SK-N-SH (cell line): ENCODE data around the gene SYCN.

Source experiments
- CTCF ChIP-seq: fragments of 200-600 bp; sonication (generic); IDR thresholded peaks from 2 replicates; pipeline ENCODE4 v1.6.1; 2017; ENCODE audit warnings: antibody characterized with exemption, mild to moderate bottlenecking, moderate library complexity
- FOSL2 ChIP-seq: IDR thresholded peaks from 2 replicates; pipeline ENCODE4 v1.4.0; 2012; ENCODE audit warnings: low read depth, mild to moderate bottlenecking, moderate library complexity, borderline replicate concordance
- GABPA ChIP-seq: IDR thresholded peaks from 2 replicates; pipeline ENCODE4 v1.4.0; 2012; ENCODE audit warnings: low read depth, mild to moderate bottlenecking
- JUND ChIP-seq: IDR thresholded peaks from 2 replicates; pipeline ENCODE4 v1.4.0; 2012
- MXI1 ChIP-seq: IDR thresholded peaks from 2 replicates; pipeline ENCODE4 v1.6.1; 2012; ENCODE audit warnings: mild to moderate bottlenecking, low read depth, low read length, improper control_type of control experiment
- POLR2AphosphoS5 ChIP-seq: IDR thresholded peaks from 2 replicates; pipeline ENCODE4 v1.6.1; 2012; ENCODE audit warnings: low read depth, low read length
- RAD21 ChIP-seq: IDR thresholded peaks from 2 replicates; pipeline ENCODE4 v1.6.1; 2012; ENCODE audit warnings: mild to moderate bottlenecking, low read length

- TF ChIP-seq GABPA (no peak), CTCF (no peak), FOSL2 (no peak), POLR2AphosphoS5 (no peak), MXI1 (no peak), JUND (no peak), RAD21 (no peak)
Measured at GRCh38 chr19:39192846-39193245, 11.2 kb downstream of the SYCN start.
